Ecto neural progenitor cell (in vitro differentiated cells): Measurements from ENCODE around the gene LONP2.
"Not testable (repeated sequence)": the region's sequence is repeated elsewhere in the genome, so short reads cannot be mapped to it uniquely, and the experiment has no call there.

ENCODE experiments used
- DNase-seq: peaks from one replicate; pipeline ENCODE4 v3.0.0-alpha.2; 2018; ENCODE audit warnings: low spot score

LONP2 gene

GRCh38 chr16:48291303-48291702 is 47.2 kb downstream of the LONP2 start:
- no peak for DNase-seq

DNA sequence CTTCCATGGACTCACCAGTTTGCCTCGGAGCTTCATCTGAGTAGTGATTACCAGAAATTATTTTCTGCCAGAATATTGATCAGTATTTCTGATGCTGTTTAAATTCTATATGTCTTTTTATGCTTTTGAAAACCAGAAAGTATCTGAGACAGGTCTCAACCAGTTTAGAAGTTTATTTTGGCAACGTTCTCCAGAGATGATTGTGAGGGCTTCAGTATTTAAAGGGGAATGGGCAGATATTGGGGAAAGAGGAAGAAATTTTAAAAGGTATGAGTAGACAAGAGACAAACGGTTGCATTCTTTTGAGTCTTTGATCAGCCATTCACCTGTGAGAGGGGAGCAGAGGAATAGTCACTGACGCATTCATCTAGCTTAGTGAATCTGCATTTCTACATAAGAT is 47.7 kb downstream of the LONP2 start:
- DNase-seq, result no peak

DNA sequence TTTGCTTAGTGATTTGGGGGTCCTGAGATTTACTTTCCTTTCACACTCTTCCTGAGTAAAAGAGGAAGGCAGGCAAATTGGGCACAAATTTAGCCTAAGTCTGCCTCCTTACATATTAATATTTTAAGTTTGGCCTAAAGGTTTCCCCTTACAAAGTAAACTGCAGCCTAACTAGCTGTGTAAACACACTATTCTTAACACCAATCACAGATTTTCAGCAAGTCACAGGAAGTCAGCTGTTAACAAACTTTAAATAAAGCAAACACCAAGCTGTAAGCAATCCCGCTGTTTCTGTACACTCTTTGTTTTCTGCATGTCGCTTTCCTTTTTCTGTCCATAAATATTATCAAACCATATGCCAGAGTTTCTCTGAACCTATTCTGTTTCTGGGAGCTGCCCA is 48.4 kb downstream of the LONP2 start:
- DNase-seq, result no peak

- no peak for DNase-seq
Measured at GRCh38 chr16:48294724-48295123, 50.6 kb downstream of the LONP2 start.

DNA sequence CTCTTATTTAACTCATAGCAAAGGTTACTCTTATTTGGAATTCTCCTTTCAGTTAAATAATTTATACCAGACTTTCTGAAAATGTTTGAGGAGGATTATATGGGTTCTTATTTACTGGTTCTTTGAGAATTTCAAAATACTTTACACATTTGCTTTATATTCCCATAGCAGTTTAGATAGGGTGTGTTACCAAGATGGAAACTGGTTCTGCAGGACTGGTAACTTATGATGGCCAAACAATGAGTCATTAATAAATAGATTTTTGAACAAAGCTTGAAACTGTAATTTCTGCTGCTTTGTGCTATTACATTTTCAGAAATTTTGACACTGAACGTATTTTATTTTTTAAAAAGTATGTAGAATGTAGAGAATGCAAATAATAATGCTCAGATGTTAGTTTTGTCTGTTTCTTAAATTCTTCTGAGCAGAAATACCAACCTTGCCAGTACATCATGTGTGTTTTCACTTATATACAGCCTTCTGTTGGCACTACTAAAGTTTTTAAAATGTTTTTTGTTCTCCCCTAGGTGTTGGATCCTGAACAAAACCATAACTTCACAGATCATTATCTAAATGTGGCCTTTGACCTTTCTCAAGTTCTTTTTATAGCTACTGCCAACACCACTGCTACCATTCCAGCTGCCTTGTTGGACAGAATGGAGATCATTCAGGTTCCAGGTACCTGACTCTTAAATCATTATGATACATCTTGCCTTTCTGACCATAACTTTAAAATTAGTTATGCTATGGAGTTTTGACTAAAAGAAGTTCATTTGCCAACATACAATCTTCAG is 51.6 kb downstream of the LONP2 start:
- DNase-seq, result no peak

DNA sequence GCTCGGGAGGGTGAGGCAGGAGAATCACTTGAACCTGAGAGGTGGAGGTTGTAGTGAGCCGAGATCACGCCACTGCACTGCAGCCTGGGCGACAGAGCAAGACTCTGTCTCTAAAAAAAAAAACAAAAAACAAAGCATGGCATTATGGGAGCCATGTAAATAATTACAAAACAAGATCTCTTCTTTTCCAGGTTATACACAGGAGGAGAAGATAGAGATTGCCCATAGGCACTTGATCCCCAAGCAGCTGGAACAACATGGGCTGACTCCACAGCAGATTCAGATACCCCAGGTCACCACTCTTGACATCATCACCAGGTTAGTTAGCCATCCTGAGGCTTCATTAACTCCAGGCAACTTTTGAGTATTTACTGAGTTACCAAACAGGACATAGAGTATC is 55.4 kb downstream of the LONP2 start:
- DNase-seq, result no peak

DNA sequence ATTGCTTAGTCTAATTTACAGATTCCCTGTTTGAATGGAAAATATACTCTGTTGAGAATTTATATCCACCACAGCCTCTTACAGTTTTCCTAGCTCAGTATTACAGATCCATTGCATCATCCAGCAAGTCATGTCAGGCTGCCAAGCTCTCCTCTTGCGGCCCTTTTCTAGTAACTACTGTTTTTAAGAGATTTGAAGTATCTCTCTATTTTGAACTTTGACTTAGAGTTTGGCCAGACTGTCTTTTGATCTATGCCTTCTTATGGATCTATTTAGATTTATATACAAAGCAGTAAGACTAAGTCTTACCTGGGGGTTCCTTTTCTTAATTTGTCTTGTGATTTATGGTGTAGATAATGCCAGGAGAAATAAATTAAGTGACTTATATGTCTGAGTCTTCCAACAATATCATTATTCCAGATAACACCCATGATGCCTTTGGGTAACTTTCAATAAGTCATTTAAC is 56.3 kb downstream of the LONP2 start:
- DNase-seq, result no peak

GRCh38 chr16:48308535-48308934 is 64.4 kb downstream of the LONP2 start:
- no peak for DNase-seq

GRCh38 chr16:48310908-48311641 is 67.0 kb downstream of the LONP2 start:
- DNase-seq, result no peak

DNA sequence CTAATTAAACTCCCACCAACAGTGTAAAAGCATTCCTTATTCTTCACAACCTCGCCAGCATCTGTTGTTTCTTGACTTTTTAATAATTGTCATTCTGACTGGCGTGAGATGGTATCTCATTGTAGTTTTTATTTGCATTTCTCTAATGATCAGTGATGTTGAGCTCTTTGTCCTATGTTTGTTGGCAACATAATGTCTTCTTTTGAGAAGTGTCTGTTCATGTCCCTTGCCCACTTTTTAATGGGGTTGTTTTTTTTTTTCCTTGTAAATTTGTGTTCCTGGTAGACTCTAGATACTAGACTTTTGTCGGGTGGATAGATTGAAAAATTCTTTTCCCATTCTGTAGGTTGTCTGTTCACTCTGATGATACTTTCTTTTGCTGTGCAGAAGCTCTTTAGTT is 69.8 kb downstream of the LONP2 start:
- DNase-seq, result not testable (repeated sequence)

DNA sequence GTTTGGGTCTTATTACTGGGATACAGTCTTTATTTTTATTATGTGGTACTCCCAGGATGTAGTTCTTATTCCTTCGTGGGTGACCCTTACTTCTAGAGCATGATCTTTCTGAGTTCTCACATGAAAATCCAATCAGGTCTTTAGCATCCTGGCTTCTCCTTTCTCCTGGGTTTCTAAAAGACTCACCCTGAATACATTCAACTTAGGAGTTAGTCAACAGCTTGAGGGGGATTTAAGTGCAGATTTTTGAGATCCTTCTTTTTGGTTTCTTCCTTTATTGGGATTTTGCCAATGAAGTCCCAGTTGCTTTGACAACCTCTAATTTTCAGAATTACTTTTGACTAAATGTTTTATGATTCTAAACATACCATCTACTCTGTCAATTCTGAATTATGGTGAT is 72.9 kb downstream of the LONP2 start:
- no peak for DNase-seq

DNA sequence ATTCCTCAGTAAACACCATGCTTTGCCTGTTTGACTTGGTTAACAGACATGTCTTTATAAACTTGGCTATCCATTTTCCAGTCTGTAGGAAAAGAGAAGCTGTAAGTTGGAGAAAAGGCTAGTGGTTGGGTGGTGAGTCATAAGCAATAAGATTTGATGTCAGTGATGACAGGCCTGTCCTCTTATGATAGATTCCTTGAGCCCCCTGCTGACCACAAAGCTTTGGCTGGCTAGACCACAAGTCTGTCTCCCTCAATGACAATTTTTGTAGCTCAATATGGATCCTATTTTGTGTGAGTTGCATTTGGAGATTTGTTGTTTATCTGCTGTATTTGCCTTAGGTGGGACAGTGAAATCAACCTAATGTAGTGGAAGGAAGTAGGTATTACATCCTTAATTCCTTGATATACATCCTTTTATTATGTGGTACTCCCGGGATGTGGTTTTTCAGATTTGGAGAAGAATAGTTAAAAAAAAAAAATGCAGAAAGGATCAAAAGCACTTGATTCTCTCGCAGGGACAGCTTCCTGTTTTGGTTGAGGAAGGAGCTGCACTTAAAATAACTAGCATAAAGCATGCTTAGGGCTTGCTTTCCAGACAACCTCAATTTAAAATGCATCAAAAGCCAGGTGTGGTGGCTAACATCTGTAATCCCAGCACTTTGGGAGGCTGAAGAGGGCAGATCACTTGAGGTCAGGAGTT is 73.7 kb downstream of the LONP2 start:
- DNase-seq, result no peak

GRCh38 chr16:48318630-48319029 is 74.5 kb downstream of the LONP2 start:
- DNase-seq, result no peak

GRCh38 chr16:48321317-48322036 is 77.4 kb downstream of the LONP2 start:
- no peak for DNase-seq

DNA sequence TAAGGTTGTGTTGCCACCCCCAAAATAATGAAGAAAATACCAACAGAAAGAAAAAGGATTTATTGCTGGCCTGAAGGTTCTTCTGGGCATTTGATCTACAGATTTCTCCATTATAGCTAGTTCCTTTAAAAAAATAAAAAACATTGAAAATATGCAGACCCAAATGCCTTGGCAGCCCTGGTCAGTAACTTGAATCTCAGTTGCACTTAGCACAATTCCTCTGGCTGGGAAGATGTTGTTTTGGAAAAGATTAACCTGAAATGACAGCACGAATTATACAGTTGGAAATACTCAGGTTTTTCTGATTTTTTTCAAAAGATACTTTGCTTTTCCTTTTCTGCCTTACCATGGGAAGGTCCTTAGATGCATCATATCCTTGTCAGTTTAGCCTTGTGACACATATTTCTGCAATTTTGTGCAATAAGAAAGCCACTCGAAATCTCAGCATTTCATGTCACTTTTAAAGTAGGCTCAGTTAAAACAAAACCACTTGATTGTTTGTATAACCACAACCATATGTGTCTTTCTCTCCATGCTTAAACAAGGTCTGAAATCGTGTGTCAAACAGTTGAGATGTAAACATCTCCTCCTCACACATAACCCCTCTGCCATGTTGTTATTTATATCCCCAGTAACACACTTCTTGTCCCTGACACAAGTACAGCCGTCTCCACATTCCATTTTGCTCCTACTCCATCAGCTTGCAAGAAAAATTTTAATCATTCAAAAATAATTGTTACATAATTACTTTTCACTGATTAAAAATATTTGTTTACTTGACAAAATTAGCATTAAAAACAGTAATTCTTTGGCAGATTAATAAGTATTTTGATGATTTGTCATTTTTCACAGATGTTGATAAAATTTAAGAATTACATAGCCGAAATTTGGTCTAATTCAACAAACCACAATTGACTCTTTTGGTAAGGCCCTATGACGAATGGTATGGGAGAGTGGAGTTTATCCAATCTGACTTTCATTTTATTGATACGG is 80.0 kb downstream of the LONP2 start:
- DNase-seq, result no peak

DNA sequence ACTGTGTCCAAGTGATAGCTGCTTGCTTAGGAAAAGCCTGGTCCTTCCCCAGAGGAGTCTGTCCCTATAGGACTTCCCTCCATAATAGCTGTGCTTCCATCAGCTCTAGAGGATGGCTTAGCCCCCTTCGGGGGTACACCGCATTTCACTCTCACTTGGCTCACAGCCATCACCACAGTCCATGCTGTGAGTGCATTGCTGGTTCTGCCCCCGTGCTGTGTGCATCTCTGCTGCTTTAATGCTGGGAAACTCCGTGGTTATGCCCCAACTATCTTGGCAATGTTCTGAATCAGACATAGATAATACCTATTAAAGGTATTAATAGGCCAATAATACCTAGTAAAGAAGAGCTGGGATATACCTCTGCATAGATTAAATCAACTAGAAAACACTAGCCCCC is 82.8 kb downstream of the LONP2 start:
- no peak for DNase-seq

DNA sequence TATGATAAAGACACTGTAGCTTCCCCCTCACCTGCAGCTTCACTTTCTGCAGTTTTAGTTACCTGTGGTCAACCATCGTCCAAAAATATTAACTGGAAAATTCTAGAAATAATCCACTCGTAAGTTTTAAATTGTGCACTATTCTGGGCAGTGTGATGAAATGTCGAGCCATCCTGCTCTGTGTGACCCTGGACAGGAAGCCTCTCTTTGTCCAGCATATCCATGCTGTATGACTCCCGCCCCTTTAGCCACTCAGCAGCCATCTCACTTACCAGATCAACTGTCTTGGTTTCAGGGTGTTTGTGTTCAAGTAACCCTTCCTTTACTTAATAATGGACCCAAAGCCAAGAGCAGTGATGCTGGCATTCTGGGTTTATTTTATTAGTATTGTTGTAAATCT is 85.0 kb downstream of the LONP2 start:
- DNase-seq, result no peak

GRCh38 chr16:48330189-48330840 is 86.2 kb downstream of the LONP2 start:
- DNase-seq, result no peak

DNA sequence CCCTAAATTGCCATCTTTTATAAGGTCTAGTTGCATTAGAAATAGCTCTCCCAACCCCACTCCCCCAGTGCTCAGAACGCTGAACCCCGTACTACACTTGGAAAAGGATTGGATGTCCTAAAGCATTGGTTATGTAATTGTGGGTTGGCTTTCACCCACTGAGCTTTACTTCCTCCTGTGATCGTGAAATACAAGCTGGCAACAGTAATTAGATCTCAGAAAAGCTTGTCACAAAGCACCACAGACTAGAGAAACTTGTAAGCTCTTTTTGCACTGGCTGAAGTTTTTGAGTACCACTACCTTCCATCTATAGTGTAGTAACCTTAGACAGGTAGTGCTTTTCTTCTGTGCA is 86.7 kb downstream of the LONP2 start:
- DNase-seq, result no peak

DNA sequence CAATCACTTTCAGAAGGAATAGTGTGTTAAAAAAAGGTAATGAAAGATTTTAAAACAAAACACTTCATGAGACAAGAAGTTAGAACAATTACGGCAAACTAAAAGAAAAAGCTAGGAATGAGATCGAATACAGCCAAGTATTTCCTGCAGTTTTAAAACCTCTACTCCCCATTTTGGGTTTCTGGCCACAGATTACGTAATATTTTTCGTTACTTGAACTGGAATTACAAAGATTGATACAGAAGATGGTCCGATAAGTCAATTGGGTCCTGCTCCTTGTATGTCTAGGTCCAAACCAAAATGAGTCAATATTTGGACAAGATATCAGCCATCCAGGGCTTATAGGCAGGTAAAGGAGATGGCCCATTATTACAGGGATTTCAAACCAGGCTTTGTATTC is 88.9 kb downstream of the LONP2 start:
- DNase-seq, result no peak

DNA sequence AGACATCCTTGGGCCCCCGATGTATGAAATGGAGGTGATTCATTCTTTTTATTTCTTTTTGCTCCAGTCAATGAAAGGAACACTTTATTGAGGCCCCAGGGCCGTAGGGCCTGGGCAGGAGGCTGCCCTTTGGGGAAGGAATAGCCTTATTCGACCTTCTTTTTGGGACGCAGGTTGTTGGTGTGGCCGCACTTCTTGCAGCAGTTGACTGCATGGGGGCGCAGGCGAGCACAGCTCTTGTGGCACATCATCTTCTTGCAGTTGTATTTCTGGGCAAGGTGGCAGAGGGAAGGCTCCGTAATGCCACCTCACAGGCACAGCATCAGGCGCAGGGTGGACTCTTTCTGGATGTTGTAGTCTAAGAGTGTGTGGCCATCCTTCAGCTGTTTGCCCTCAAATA is 90.2 kb downstream of the LONP2 start:
- no peak for DNase-seq
